GM19467 (cell line): Measurements from ENCODE around the gene MCM9.
"Not testable (repeated sequence)": the region's sequence is repeated elsewhere in the genome, so short reads cannot be mapped to it uniquely, and the experiment has no call there.

Experiments used
- ATAC-seq: cut with Tn5 transposase; IDR thresholded peaks from one replicate; pipeline ENCODE4 v1.9.1; 2021; ENCODE audit warnings: mild to moderate bottlenecking, moderate library complexity; ENCODE audit not compliant: unreplicated experiment

Gene MCM9

DNA sequence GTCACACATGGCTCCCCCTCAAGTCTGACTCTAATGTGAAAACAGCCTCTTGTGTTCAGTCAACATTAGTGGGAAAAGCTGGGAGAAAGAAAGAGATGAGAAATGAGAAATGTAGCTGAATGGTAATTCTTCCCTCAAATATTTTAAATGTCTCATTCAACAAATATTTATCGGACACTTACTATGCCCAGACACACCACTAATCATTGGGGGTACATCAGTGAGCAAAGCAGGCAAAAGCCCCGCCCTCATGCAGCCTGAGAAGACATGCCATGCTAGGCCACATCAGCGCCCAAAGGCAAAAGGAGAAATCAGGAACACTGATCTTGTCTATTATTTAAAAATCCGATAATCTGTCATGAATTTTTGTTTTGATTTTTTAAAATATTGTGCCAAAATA, 130.9 kb downstream of the MCM9 start:
- no peak for ATAC-seq

DNA sequence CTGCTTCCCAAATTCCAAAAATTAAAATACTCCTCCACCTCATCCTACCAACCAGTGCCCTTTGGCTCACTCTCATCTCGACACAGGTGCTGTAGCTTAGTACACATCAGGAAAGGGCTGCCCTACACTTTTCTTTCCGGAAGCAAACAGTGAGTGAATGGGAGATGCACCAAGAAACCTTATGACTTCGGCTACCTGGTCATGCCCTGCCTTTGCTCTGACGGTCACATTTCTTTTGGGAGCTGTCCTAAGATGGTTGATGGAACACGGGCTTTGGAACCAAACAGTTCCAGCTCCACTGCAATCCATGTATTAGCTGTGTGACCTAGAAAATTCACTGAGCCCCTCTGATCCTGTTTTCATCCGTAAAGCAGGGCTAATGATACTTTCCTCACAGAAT, 133.7 kb downstream of the MCM9 start:
- ATAC-seq: no peak

DNA sequence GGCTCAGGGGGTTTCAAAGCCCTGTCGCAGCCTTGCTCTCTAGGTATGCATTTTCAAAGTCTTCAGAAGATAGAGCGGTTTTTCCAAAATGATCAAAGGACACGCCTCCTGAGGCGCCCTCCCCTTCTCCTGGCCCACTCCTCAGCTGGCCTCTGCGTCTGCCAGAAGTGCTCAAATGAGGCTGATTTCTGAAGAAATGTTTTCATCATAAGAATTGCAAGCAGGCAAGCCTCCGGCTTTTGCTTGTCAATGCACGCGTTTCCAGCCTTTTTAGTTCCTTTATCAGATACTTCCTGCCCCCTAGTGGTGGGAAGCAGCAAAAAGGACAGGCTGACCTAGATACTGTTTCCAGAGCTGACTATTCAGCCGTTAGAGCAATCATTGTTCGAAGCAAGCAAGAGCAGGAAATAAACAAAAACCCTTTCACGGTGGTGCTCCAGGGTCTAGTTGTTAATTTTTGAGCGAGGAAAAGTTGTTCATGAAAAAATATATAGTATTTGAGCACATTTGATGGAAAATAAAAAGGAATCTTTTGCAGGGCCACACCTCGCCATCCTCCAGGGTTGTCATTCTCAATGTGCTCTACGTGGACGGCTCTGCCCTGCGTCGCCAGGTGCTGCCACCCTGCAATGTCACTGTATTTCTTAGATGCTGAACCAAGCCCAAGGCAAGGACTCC, 134.4 kb downstream of the MCM9 start:
- peak; percentile 95 for ATAC-seq

DNA sequence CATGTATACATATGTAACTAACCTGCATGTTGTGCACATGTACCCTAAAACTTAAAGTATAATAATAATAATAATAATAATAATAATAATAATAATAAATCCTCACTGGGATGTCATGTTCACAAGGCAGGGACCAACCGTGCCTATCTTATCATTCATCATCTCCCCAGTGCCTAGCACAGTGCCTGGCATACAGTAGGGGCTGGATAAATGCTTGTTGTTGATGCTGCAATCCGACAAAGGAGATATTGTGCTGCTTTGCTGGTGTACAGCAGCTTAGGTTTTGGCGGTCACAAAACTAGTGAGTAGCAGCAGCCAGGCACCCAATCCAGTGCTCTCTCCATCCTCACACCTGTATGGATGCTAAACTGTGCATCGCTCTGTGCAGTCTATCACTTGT, 135.1 kb downstream of the MCM9 start:
- ATAC-seq: no peak

DNA sequence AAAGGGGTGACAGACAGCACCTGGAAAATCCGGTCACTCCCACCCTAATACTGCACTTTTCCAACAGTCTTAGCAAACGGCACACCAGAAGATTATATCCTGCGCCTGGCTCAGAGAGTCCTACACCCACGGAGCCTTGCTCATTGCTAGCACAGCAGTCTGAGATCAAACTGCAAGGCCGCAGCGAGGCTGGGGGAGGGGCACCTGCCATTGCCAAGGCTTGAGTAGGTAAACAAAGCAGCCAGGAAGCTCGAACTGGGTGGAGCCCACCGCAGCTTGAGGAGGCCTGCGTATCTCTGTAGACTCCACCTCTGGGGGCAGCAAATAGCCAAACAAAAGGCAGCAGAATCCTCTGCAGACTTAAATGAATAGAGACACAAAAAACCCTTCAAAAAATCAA, 138.4 kb downstream of the MCM9 start:
- not testable (repeated sequence) for ATAC-seq

DNA sequence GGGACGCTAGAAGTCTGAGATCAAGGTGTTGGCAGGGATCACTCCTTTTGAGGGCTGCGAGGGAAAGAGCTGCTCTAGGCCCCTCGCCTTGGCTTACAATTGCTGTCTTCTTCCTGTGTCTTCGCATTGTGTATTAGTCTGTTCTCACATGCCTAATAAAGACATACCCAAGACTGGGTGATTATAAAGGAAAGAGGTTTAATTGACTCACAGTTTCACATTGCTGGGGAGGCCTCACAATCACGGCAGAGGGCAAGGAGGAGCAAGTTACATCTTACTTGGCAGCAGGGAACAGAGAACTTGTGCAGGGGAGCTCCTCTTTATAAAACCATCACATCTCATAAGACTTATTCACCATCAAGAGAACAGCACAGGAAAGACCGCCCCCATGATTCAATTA, 143.5 kb downstream of the MCM9 start:
- ATAC-seq: no peak

DNA sequence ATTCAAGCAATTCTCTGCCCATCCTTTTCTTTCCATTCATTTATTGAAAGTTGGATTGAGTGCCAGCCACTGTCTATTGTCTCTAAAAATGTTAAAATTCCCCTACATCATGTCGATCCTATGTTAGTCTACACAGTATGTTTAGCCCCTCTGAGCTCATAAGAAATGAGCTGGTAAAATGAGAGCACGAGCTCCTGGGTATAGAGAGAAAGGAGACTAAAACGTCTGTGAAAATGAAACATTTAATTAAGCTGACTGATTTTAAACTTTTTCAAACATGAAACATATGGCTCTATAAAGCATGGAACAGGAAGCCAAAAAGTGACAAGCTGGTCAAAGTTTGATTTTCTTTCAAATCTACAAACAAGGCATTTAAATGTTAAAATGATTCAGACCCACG, 145.0 kb downstream of the MCM9 start:
- ATAC-seq: no peak

DNA sequence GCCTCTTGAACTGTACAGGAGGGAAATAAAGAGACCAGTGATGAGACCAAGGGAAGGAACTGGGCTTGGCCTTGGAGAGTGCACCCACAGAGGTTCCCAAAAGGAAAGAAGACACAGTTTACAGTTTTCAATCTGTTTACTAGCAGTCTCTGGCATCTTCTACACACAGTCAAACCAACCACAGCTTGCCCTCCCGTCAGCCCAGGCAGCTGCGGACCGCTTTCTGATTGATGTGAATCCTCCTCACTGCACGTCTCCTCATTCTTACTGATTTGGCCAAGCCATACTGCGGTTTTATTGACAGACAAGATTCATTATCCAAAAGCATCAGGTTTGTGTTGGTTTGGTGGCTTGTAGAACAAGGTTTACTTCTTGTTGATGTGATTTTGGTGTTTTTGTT, 145.5 kb downstream of the MCM9 start:
- no peak for ATAC-seq

DNA sequence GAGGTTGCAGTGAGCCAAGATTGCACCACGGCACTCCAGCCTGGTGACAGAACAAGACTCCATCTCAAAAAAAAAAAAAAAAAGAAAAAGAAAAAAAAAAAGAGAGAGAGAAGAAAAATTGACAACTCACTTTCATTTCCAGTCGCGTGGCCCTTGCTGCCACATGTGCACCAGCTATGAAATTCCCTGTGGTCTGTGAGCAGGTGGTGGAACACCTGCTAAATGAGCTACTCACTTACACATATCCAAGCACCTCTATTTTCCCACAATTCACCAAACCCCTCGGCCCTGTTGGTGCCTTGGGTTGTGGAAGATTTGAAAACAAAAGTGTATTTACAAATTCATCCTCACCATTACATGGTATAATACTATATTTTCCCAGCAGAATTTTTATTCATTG, 146.3 kb downstream of the MCM9 start:
- no peak for ATAC-seq

DNA sequence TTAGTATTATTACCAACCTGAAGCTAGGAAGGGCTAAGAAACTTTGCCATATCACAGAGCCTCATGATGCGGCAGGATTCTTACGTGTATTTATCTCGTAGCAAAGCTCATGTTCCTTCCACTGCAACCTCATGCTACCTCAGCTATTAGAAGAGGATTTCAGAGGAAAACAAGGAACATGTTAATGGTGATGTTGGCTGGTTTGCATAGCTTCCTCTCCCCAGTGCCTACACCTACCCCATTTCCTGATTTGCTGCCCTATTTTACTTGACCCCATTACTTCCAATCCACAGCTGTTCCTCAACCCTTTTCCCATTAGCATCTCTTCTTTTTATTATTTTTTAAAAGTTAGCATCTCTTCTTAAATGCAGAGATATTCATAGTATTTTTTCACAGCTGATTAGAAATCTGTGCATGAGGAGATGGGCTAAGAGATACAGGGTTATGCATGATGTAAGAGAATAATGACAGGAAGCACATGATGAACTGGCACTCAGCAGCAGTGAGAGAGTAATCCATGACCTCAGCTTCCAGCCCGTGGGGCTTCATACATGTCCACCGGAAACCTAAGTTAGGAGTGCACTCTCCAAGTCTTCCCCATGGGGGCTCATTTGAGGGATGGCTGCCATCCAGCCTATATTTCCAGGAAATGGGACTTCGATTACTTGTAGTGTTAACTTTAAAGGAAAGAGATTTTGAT, 147.1 kb downstream of the MCM9 start:
- no peak for ATAC-seq

DNA sequence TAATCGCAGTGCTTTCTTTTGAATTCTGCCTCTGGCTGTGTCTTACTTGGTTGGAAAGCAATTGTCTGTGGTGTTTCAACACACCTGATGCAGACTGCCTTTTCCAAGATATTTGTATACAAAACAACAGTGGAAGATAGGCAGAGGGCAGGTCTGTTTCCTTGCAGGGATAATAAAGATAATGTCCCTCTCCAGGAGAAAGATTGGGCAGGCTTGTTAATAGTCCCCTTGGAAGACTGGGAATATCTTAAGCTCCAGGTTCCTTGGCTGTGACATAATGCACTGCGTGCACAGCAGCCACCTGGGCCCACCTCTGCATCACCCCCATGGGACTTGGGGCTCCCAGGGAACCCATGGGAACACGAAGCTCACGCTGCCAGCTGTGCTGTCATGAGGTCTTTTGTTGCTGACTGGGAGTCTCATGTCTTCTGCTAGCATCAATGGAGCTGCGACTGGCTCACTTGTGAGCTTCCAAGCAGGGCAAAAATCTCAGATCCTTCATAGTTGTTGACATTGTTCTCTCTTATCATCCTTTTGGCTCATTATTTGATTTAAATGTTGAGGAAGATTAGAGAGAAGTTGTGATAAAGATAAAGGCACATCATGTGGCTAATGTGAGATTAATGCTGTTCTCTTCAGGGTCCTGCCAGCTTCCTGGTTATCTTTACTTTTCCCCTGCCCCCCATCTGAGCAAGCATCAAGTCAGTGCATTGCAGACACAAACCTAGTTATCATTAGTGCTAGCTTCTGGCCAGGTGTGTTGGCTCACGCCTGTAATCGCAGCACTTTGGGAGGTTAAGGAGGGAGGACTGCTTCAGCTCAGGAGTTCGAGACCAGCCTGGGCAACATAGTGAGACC, 148.1 kb downstream of the MCM9 start:
- no peak for ATAC-seq

DNA sequence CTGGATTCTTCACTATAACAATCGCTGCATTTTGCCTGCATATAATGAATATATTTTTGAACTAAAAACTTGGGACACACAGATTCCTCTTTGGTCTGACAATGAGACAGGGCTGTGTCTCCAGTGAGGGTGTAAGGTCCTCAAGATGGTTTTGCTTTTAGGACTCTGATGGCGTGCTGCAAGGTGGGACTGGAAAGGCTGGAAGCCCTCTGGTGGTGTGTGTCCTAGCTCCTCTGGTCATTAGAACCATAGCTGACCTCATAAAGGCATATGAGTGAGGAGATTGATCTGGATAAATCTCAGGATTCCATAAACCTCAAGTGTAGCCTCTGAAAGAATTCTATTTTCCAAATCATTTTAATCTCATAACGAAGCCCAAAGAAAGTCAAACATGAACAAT, 149.4 kb downstream of the MCM9 start:
- ATAC-seq: no peak

DNA sequence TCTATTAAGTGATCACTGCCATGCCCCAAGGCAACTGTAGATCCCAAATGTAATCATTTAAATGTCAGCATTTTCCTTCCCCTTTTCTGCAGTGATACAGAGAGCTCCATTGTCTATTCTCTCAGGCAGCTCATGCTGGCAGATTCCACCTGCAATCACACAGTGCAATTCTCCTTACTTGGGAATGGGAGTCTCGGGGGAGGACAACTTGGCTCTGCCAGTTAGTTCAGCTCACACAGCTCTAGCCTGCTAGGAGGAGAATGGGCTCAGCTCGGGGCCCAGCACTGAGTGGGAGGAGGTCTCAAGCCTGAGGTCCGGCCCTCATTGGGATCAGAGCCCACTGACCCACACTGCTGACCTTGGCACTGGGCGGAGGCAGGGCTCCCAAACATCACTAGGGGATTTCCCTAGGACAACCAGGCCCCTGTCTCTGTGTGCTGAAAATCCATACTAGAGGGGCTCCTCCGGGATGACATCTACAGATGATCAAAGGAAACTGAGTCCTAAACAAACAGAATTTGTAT, 150.3 kb downstream of the MCM9 start:
- no peak for ATAC-seq

DNA sequence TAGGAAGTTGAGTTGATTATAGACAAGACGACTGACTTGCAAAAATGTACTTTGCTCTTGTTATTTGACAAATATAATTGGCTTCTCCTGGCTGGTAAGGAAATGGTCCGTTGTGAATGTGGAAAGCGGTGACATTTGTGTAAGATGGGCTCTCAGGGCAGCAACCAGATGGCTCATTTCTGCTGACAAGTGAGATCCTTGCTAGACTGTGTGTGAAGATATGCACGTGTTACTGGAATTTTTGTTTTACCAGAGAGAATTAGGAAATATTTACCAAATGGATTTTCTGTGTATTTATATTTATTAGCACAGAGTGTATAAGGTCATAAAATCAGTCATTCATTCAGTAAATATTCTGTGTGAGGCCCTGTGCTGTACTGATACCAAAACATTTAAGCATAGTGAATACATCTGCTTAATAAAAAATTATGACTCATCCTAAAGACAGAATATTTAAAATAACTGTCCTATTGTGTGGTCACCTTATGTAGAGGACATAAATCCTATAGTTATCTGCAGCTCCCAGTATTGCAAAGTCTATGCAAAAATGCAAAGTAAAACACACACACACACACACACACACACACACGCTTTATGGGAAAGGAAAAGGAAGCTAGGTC, 150.9 kb downstream of the MCM9 start:
- ATAC-seq: no peak

DNA sequence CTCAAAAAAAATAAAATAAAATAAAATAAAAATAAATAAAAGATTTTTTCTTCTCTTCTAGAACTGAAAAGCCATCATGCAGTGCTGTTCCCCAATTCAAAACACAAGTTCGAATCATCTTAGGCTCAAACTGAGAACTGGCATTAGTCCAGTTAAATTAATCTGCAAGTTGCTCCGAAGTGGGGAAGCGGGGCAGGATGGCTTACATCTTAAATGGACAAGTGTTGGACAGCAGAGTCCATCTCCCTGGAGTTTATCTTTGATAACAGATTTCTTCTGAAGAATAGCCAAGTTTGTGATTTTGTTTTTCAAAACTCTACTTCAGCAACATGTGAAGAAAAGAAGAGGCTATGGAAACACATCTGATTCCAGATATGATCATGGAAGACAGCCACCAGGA, 152.3 kb downstream of the MCM9 start:
- no peak for ATAC-seq

DNA sequence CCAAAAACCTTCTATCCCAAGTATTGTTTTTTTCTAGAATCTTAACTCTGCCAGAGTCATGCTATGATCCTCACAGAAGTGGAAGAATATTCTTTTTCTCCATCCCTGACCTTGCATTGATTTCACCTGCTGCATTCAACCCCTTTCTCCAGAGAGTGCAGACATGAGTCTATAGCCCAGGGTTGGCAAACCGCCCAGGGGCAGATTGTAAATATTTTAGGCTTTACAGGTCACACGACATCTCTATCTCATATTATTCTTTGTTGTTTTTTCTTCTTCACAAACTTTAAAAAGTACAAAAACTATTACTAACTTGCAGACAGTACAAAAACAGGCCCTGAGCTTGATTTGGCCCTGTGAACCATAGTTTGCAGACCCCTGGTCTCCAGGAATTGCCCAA, 153.1 kb downstream of the MCM9 start:
- ATAC-seq: no peak

DNA sequence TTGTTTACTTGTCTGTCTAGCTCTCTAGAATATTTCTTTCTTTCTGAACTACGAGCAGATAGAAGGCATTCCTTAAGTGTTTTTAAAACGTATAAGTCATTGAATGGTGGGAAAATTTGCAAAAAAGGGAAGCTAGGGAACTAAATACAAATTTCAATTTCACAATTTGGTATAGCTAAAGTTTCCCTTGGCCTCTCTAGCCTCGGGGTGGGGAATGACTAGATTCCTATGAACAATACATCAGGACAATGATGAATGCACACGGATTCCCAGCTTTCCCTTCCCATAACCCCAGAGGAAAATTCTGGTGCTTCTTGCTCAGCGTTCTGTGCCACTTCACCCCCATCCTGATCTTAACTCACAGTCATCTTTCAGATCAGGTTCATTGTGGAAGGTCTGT, 154.3 kb downstream of the MCM9 start:
- ATAC-seq: no peak

DNA sequence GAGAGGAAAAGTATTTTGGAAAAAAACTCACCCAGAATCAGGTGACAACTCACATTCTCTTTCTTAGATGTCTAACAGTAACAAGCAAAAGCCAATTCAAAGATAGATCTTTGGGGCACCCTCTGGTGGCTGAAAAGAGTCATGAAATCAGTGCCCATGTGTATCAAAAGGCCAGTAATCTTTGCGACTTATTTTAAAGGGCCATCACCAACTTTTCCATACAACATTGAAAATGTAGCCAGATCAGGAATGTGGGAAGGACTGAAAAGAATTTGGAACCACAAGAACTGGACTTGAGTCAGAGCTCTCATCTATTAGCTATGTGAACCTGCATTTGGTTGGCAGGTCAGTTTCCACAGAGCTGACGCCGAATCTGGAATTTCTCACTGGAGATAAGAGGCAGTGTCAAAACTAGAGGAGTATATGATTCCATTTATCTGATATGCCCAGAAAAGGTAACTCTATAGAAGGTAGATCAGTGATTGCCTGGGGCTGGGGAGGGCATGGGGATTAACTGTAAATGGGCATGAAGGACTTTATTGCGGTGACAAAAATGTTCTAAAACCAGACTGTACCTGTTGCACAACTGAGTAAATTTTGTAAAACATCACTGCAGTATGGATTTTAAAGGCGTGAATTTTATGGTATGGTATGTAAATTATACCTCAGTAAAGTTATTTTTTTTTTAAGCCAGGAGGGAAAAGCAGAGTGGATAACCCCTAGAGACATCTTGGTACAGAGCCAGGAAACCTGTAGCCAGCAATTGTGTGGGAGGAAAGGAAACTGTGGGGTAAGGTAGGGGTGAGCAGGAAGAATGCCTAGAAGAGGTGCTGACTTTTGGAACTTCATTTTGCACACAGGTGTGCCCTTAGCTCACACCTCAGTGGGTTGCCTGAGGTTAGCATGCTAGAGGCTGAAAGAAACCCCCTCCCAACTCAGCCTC, 158.1 kb downstream of the MCM9 start:
- no peak for ATAC-seq

DNA sequence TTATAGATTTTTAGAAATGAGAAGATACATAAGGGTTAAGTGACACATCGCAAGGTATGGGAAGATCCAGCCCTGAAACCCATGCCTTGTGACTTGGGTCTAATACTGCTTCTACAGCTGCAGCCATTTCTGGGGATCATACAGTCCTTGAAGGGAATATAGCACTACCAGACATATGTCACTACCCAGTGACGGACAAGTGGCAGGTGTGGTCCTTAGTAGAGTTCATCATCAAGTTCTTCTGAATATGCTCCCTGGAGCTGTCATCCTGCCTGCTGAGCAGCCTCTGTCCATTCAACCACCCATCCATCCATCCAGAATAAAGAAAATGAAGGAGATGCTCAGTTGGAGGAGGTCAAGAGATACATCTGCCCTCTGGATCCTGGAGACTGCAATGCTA, 159.6 kb downstream of the MCM9 start:
- no peak for ATAC-seq

DNA sequence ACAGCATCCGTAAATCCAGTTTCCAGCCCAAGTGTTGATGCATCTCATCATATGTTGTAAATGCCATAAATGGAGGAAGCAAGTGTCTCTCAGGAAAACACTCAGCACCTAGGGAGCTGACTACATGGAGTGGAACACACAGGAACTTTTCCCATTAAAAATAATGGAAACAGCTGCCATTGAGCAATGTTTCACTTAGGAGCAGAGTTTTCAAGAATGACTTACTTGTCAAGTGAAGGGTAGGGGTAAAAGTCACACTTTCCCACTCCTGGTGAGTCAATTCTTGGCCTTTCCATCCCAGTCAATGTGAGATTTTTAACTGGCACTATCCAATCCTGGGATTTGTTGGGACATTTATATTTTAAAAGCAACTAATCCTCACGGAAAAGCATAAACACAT, 160.4 kb downstream of the MCM9 start:
- no peak for ATAC-seq
